COLO829 (cell line): ENCODE results near the gene ESPL1.

Source experiments
- DNase-seq: peaks from one replicate; pipeline ENCODE4 v3.0.0; 2012; ENCODE audit warnings: low spot score

Gene ESPL1

GRCh38 chr12:53338017-53338416, 69.9 kb downstream of the ESPL1 start:
- no peak for DNase-seq

GRCh38 chr12:53338916-53339315, 70.8 kb downstream of the ESPL1 start:
- DNase-seq, result no peak

GRCh38 chr12:53340398-53340797, 72.3 kb downstream of the ESPL1 start:
- DNase-seq, result no peak
